Measurements from ENCODE around the gene ZIM2.

GRCh38 chr19:56823956-56824355, 16.6 kb downstream of the ZIM2 start:
- TF ChIP-seq CTCF (IDR thresholded peaks at IDR 0.05; ENCODE audit: insufficient read depth, low read length), result no peak
- no peak for TF ChIP-seq POLR2AphosphoS5 (IDR thresholded peaks at IDR 0.05; ENCODE audit: low read depth)

Data from HL-60 (cell line).